ENCODE results near the gene RASL10A. TPM values are rescaled to one million over a fixed set of nuclear protein-coding genes. Genes with fewer than 3 reads are reported as not detected.
A peak's percentile ranks its signal among the peaks of the same experiment; 100 is the strongest.

Gene RASL10A
- total and polyA plus RNA-seq, 9 of the 15 experiments (the other 6 are each of a cell fraction or from before 2014, with no cell fraction given): 0.17 to 1.2 (median 0.45) TPM; not detected in 3

DNA sequence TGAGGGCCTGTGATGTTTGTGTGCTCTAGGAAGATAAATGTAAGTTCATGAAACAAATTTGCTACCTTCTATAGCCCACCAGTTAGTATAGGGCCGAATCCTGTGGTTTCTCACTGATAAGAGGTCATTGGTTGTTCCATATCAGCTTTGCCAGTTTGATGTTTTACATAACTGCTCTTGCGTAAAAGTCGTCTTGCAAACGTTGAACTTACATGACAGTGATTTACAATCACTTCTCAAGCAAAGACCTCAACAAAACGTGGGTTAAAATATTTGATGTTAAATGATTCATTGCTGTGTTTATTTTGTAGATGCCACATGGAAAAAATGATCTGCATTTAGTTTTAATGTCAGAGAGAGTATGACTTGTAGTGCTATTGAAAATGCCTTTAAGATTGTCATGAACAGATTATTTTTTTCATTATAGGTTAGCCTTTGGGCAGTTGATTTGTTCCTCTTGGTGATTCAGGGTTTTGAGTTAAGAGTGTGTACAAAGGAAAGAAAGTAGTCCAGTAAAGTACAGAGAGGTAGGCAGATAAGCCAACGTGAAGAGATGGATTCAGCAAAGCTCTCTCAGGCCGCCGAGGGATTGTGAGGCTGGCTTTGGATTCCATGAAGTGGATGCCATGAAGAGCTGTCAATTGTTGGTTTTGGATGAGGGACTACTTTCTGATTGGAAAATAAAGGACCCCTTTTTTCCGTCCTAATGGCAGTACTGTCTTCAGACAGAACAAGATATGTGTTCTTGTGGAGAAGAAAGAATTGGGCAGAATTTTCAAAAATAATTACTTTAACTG, 44.8 kb downstream of the RASL10A start (continued):
- TF ChIP-seq EZH2 (IDR thresholded peaks at IDR 0.05; ENCODE audit: borderline replicate concordance, low read depth, low read length) (no peak), ZNF3 (CRISPR knock-in tag; IDR thresholded peaks at IDR 0.05) (no peak), RBBP5 (IDR thresholded peaks at IDR 0.05; ENCODE audit: borderline replicate concordance, insufficient read depth, low read length, poor library complexity, severe bottlenecking) (no peak)
- TF ChIP-seq, protein P1, sequence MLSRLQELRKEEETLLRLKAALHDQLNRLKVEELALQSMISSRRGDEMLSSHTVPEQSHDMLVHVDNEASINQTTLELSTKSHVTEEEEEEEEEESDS (CRISPR knock-in tag; IDR thresholded peaks at IDR 0.05): no peak

DNA sequence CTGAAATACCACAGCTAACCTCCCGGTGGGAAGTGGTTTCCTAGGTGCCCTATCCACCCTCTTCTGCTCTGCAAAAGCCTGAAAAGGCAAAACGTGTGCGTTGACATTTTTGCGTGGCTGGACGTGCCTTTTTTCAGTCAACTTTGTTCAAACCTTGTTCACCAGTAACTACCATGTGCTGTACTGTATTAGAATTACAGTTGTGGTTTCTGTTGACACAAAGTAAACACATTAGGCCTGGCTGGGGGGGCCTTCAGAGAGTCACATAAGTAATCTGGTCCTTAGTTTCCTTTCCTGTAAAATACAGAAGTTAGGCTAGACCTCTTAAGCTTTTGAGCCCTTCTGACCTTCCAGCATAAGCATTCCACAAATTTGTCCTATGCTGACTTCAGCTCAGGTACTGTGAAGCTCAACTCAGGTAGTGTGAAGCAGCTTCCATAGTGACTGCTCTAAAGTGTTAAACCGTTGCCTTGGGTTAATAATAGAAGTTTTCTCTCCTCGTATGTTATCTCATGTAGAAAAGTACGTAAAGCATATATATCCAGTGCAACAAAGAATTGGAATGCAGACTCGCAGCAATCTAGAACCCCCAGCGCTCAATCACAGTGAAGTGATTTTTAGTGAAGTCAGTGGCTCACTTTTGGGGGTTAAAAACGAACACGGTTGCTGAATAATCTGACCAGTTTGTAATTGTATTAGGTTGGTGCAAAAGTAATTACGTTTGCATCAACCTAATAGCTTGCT, 45.6 kb downstream of the RASL10A start:
- in situ Hi-C loops (cut with MboI): no loop called here
- WGBS (ENCODE audit: insufficient coverage, low coverage, missing lambda C conversion rate): 3% methylated on average over 13 of the region's 13 CpGs
- H3K9ac ChIP-seq (ENCODE audit: insufficient read depth in 1 of 2, low read depth in 2 of 2, low read length in 2 of 2): peak overlapping the region; percentile 100; a peak in 3 of 4 replicates
- peak overlapping the region; percentile 91 for H3K4me3 ChIP-seq
- no peak overlapping the region for H2AFZ ChIP-seq (ENCODE audit: low read depth, low read length)
- H3K27me3 ChIP-seq (ENCODE audit: control insufficient read depth in 2 of 2, insufficient read depth in 2 of 2, low read length in 2 of 2): no peaks in the 10 kb centered on the region
- ChIA-PET POLR2A (interaction anchor here (0.7 to 1.4 kb wide), 5 partner anchors 10 to 51 kb away, joined by 3 to 5 read pairs (median 4); partner anchors contain the start of gene GAS2L1), CTCF (ENCODE audit: low intra/inter-chr PET ratio) (no interaction called here)
- H3K4me1 ChIP-seq (replicated peaks in 1 of 2; ENCODE audit: control insufficient read depth in 2 of 2, insufficient read depth in 2 of 2, low read length in 2 of 2): peaks cover 17 to 31% of the 10 kb centered on the region in 2 experiments; a peak in 4 of 5 replicates
- peaks cover 43% of the 10 kb centered on the region for H4K20me1 ChIP-seq (replicated peaks; ENCODE audit: control insufficient read depth, insufficient read depth, low read length)
- peak in 1 of 4 experiments; percentile 21 for DNase-seq (ENCODE audit: extremely low read depth in 1 of 4, low spot score in 3 of 4)
- no peak for ATAC-seq
- intact Hi-C loops (cut with micrococcal nuclease): loop anchor here (10.0 kb wide), 1 partner anchor 385 kb away; the partner anchor contains the start of gene ZNRF3
- H3K36me3 ChIP-seq (ENCODE audit: control insufficient read depth, insufficient read depth, low read length): peaks cover 79% of the 10 kb centered on the region
- H3K9me1 ChIP-seq (ENCODE audit: control insufficient read depth, insufficient read depth, low read length): peaks cover 6% of the 10 kb centered on the region
- peak overlapping the region; percentile 49 for H3K27ac ChIP-seq (ENCODE audit: extremely low read depth, low read depth, low read length)
- BruUV-seq (replicated peaks): no TSS peak
- no peaks in the 10 kb centered on the region for H3K9me3 ChIP-seq (replicated peaks; ENCODE audit: control insufficient read depth, insufficient read depth, low read depth, low read length)
- H3K4me2 ChIP-seq (ENCODE audit: insufficient read depth, low read length): peak overlapping the region; percentile 96
- no peak for FAIRE-seq
- H3K79me2 ChIP-seq (ENCODE audit: control insufficient read depth, insufficient read depth, low read length): peaks cover 94% of the 10 kb centered on the region
- TF ChIP-seq MEIS2 (IDR thresholded peaks at IDR 0.05; ENCODE audit: partially characterized antibody) (peak; percentile 22), HMGN3 (IDR thresholded peaks at IDR 0.05; ENCODE audit: borderline replicate concordance, extremely low read depth, insufficient read length, low read depth, low read length) (no peak), FOXA3 (CRISPR knock-in tag; conservative IDR thresholded peaks at IDR 0.05 in 1 of 2, IDR thresholded peaks at IDR 0.05 in 1 of 2) (0 out of 4 replicates have a peak, but pooled peaks of 1 of the 2 experiments have one; percentile 18), XRCC5 (IDR thresholded peaks at IDR 0.05; ENCODE audit: low read depth, low read length) (no peak)
- TF ChIP-seq, protein P2, sequence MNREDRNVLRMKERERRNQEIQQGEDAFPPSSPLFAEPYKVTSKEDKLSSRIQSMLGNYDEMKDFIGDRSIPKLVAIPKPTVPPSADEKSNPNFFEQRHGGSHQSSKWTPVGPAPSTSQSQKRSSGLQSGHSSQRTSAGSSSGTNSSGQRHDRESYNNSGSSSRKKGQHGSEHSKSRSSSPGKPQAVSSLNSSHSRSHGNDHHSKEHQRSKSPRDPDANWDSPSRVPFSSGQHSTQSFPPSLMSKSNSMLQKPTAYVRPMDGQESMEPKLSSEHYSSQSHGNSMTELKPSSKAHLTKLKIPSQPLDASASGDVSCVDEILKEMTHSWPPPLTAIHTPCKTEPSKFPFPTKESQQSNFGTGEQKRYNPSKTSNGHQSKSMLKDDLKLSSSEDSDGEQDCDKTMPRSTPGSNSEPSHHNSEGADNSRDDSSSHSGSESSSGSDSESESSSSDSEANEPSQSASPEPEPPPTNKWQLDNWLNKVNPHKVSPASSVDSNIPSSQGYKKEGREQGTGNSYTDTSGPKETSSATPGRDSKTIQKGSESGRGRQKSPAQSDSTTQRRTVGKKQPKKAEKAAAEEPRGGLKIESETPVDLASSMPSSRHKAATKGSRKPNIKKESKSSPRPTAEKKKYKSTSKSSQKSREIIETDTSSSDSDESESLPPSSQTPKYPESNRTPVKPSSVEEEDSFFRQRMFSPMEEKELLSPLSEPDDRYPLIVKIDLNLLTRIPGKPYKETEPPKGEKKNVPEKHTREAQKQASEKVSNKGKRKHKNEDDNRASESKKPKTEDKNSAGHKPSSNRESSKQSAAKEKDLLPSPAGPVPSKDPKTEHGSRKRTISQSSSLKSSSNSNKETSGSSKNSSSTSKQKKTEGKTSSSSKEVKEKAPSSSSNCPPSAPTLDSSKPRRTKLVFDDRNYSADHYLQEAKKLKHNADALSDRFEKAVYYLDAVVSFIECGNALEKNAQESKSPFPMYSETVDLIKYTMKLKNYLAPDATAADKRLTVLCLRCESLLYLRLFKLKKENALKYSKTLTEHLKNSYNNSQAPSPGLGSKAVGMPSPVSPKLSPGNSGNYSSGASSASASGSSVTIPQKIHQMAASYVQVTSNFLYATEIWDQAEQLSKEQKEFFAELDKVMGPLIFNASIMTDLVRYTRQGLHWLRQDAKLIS (CRISPR knock-in tag; IDR thresholded peaks at IDR 0.05): 0 out of 2 replicates have a peak, but pooled peaks have one; percentile 23
- TF ChIP-seq, protein P3, sequence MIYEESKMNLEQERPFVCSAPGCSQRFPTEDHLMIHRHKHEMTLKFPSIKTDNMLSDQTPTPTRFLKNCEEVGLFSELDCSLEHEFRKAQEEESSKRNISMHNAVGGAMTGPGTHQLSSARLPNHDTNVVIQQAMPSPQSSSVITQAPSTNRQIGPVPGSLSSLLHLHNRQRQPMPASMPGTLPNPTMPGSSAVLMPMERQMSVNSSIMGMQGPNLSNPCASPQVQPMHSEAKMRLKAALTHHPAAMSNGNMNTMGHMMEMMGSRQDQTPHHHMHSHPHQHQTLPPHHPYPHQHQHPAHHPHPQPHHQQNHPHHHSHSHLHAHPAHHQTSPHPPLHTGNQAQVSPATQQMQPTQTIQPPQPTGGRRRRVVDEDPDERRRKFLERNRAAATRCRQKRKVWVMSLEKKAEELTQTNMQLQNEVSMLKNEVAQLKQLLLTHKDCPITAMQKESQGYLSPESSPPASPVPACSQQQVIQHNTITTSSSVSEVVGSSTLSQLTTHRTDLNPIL (CRISPR knock-in tag; IDR thresholded peaks at IDR 0.05): no peak

Measured in K562 (cell line).